Loucy (cell line): ENCODE measurements around the gene PTS.

Experiments
- H2AFZ ChIP-seq: fragments of 200-600 bp; sonication (generic); 2 replicates; pipeline ENCODE4 v1.6.0; 2016; ENCODE audit warnings: antibody characterized with exemption, mild to moderate bottlenecking, low read length, moderate library complexity
- H3F3A ChIP-seq: fragments of 200-600 bp; 2 replicates; pipeline ENCODE4 v1.6.0; 2016; ENCODE audit warnings: antibody characterized with exemption, low read depth, mild to moderate bottlenecking
- H3K27me3 ChIP-seq: fragments of 200-600 bp; sonication (generic); 2 replicates; pipeline ENCODE4 v1.6.1; 2014; ENCODE audit warnings: low read length, mild to moderate bottlenecking; ENCODE audit not compliant: insufficient read depth, poor library complexity, severe bottlenecking
- H3K36me3 ChIP-seq: fragments of 200-600 bp; sonication (generic); 2 replicates; pipeline ENCODE4 v1.6.1; 2016; ENCODE audit warnings: low read length; ENCODE audit not compliant: insufficient read depth
- H3K4me1 ChIP-seq: fragments of 200-600 bp; sonication (generic); 2 replicates; pipeline ENCODE4 v1.5.1; 2014; ENCODE audit warnings: low read length, mild to moderate bottlenecking; ENCODE audit not compliant: insufficient read depth, poor library complexity, severe bottlenecking
- H3K4me2 ChIP-seq: fragments of 200-600 bp; sonication (generic); 2 replicates; pipeline ENCODE4 v1.6.0; 2014; ENCODE audit warnings: antibody characterized with exemption, low read length, low read depth, mild to moderate bottlenecking; ENCODE audit not compliant: poor library complexity, severe bottlenecking
- H3K4me3 ChIP-seq: fragments of 200-600 bp; sonication (generic); 2 replicates; pipeline ENCODE4 v1.5.1; 2014; ENCODE audit warnings: low read length, mild to moderate bottlenecking, mixed read lengths; ENCODE audit not compliant: poor library complexity, severe bottlenecking
- H3K79me2 ChIP-seq: fragments of 200-600 bp; sonication (generic); 2 replicates; pipeline ENCODE4 v1.6.1; 2014; ENCODE audit warnings: low read length; ENCODE audit not compliant: insufficient read depth
- H3K9ac ChIP-seq: fragments of 200-600 bp; sonication (generic); 2 replicates; pipeline ENCODE4 v1.6.0; 2014; ENCODE audit warnings: mild to moderate bottlenecking, low read depth, low read length, moderate library complexity; ENCODE audit not compliant: poor library complexity, severe bottlenecking
- H3K9me2 ChIP-seq: fragments of 200-600 bp; sonication (generic); replicated peaks from 2 replicates; pipeline ENCODE4 v1.6.1; 2016; ENCODE audit warnings: low read depth, low read length, mixed read lengths
- H3K9me3 ChIP-seq: fragments of 200-600 bp; sonication (generic); 2 replicates; pipeline ENCODE4 v1.6.1; 2014; ENCODE audit warnings: mild to moderate bottlenecking, antibody characterized with exemption, low read length, low read depth; ENCODE audit not compliant: insufficient read depth
- H4K20me1 ChIP-seq: fragments of 200-600 bp; sonication (generic); 2 replicates; pipeline ENCODE4 v1.6.0; 2014; ENCODE audit warnings: antibody characterized with exemption, low read length, mild to moderate bottlenecking; ENCODE audit not compliant: insufficient read depth, poor library complexity, severe bottlenecking
- CTCF ChIP-seq: fragments of 200-600 bp; sonication (generic); conservative IDR thresholded peaks from 2 replicates; pipeline ENCODE4 v1.5.1; 2014; ENCODE audit warnings: mild to moderate bottlenecking, antibody characterized with exemption, low read length
- EZH2phosphoT487 ChIP-seq: fragments of 200-600 bp; IDR thresholded peaks from 2 replicates; pipeline ENCODE4 v1.6.1; 2018; ENCODE audit warnings: antibody characterized with exemption, mild to moderate bottlenecking, moderate library complexity, borderline replicate concordance

PTS gene

GRCh38 chr11:112249871-112250610 is 23.8 kb downstream of the PTS start:
- H2AFZ ChIP-seq, result no peak overlapping the region
- TF ChIP-seq CTCF (no peak), EZH2phosphoT487 (no peak)

GRCh38 chr11:112253605-112254242 is 27.5 kb downstream of the PTS start:
- Histone ChIP-seq H2AFZ (no peak overlapping the region), H3K4me2 (no peak overlapping the region), H3K9ac (no peak overlapping the region), H3K79me2 (no peaks in the 10 kb centered on the region), H4K20me1 (no peaks in the 10 kb centered on the region), H3F3A (no peaks in the 10 kb centered on the region), H3K27me3 (no peaks in the 10 kb centered on the region), H3K4me3 (no peak overlapping the region), H3K36me3 (no peaks in the 10 kb centered on the region), H3K9me2 (no peaks in the 10 kb centered on the region), H3K9me3 (no peaks in the 10 kb centered on the region), H3K4me1 (no peaks in the 10 kb centered on the region)
- TF ChIP-seq EZH2phosphoT487, result no peak
- TF ChIP-seq CTCF, result no peak

More at GRCh38 chr11:112249871-112250610, 23.8 kb downstream of the PTS start:
- H3K36me3 ChIP-seq, result no peaks in the 10 kb centered on the region
- H3K79me2 ChIP-seq, result no peaks in the 10 kb centered on the region
- no peaks in the 10 kb centered on the region for H3F3A ChIP-seq
- no peak overlapping the region for H3K4me3 ChIP-seq
- H3K4me2 ChIP-seq, result no peak overlapping the region
- no peaks in the 10 kb centered on the region for H3K9me2 ChIP-seq
- no peaks in the 10 kb centered on the region for H3K27me3 ChIP-seq
- no peaks in the 10 kb centered on the region for H3K4me1 ChIP-seq
- no peaks in the 10 kb centered on the region for H3K9me3 ChIP-seq
- no peaks in the 10 kb centered on the region for H4K20me1 ChIP-seq
- no peak overlapping the region for H3K9ac ChIP-seq

GRCh38 chr11:112255067-112255720 is 29.0 kb downstream of the PTS start:
- Histone ChIP-seq H3K4me3 (no peak overlapping the region), H2AFZ (no peak overlapping the region), H3K36me3 (no peaks in the 10 kb centered on the region), H3K27me3 (no peaks in the 10 kb centered on the region), H3F3A (no peaks in the 10 kb centered on the region), H3K9me2 (no peaks in the 10 kb centered on the region), H3K79me2 (no peaks in the 10 kb centered on the region), H3K4me2 (no peak overlapping the region), H3K4me1 (no peaks in the 10 kb centered on the region), H4K20me1 (no peaks in the 10 kb centered on the region), H3K9ac (no peak overlapping the region), H3K9me3 (no peaks in the 10 kb centered on the region)
- TF ChIP-seq CTCF, result no peak
- TF ChIP-seq EZH2phosphoT487, result no peak
